ENCODE data around the gene DUS4L.
"Not testable (repeated sequence)": the region's sequence is repeated elsewhere in the genome, so short reads cannot be mapped to it uniquely, and the experiment has no call there.

The DUS4L gene, protein sequence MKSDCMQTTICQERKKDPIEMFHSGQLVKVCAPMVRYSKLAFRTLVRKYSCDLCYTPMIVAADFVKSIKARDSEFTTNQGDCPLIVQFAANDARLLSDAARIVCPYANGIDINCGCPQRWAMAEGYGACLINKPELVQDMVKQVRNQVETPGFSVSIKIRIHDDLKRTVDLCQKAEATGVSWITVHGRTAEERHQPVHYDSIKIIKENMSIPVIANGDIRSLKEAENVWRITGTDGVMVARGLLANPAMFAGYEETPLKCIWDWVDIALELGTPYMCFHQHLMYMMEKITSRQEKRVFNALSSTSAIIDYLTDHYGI

DNA sequence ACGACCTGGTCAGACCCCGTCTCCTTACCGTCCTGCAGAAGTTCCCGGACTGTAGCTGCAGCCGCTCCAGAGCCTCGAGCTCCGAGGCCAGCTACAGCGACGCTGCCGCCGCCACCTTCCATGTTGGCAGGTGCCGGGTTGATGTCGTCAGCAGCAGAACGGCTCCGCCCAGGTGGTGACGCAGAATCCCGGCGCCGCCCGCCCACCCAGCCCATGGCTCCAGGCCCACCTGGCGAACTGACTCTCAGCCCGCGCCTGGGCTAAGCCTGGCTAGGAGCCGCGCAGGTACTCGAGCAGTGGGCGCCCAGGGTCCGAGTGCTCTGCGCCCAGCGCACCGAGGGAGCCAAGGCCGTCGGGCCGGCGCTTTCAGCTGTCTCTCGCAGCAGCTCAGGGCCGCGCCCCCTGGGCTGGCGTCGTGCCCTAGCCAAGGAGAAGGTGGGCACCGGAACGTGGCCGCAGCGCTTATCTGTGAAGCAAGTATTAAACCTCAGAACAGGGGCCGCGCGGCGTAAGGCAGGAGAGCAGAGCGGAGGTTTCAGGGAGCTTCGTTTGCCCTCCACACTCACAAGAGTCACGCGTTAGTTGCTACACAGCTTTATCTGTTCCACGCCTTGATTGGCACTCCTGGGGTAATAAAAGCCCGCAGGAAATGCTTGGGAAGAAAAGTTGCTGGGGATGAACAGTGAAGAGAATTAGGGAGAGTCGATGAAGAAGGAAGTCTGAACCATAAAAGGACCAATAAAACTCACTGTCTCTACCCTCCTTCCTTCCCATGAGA lies at the start of gene DUS4L, which contains the start of gene COG5:
Gene DUS4L, plus strand, starts transcription at position 197 of the 778 bp plus-strand sequence. CDS start 3,100 bp downstream, outside the sequence.
Gene COG5, minus strand, starts transcription at position 146 of the 778 bp plus-strand sequence. Its CDS starts 24 bp downstream, at position 122.
- peak; percentile 17 for DNase-seq

DNA sequence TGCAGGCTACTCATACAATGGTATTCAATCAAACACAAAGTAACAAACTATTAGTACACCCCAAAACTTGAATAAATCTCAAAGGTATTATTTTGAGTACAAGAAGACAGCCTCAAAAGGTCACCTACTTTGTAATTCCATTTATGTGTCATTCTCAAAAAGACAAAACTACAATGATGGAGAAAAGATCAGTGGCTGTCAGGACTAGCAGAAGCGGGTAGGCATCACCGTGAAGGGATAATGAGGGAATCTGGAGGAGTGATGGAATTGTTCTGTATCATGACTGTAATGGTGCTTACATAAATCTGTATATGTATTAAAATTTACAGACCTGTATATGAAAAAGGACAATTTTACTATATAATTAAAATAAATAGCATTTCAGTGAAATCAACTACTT lies 37.1 kb upstream of the DUS4L start:
- no peak for DNase-seq

DNA sequence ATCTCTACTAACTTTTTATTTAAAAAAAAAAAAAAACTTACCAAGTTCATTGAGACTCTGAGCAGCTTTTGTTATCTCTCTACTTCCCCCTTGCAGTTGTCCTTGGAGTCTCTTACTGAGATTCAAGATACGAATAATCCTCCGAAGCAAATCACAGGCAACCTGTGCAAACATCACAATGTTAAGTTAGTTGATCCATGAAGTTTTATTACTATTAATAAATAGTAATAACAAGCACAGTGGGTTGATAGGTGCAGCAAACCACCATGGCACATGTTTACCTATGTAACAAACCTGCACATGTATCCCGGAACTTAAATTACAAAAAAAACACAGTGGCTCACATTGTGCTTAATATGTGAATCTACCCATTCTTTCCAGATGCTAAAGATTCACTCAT lies 36.6 kb upstream of the DUS4L start:
- no peak for DNase-seq

DNA sequence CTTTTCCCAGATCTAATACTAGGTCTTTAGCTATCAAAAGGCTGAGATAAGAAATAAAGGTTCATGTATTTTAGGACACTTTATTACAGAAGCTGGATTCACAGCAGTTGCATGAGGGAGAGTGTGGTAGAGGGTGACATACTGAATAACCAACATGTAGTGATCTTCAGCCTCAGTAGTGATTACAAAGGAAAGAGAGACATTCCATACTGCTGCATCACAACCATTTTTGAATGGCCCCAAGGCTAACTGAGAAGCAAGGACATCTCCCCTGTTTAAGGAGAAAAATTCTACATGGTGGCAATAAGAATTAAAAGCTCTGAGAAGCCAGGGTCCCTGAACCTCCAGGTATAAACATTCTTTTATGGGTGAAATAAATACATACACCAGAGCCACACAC lies 35.3 kb upstream of the DUS4L start:
- DNase-seq = no peak

DNA sequence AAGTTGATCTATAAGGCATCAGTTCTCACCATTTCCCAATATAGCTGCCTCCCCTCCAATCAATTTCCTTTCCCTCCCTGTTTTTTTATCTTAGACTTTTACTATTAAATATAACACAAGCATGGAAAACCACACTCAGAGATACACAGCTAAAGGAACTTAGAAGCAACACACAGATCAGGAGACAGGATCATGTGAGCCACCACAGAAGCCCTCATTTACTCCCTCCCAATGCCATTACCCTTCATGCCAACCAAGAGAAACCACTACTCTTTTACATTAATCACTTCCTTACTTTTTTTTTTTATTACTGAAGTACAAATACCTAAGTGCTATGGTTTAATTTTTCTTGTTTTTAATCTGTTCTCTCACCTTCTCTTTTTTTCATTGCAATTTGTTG lies 33.0 kb upstream of the DUS4L start:
- DNase-seq = no peak

DNA sequence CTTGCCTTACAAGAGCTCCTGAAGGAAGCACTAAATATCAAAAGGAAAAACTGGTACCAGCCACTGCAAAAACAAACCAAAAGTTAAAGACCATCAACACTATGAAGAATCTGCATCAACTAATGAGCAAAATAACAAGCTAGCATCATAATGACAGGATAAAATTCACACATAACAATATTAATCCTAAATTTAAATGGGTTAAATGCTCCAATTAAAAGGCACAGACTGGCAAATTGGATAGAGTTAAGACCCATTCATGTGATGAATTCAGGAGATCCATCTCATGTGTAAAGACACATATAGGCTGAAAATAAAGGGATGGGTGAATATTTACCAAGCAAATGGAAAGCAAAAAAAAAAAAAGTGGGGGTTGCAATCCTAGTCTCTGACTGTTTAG lies 29.6 kb upstream of the DUS4L start:
- DNase-seq = no peak

DNA sequence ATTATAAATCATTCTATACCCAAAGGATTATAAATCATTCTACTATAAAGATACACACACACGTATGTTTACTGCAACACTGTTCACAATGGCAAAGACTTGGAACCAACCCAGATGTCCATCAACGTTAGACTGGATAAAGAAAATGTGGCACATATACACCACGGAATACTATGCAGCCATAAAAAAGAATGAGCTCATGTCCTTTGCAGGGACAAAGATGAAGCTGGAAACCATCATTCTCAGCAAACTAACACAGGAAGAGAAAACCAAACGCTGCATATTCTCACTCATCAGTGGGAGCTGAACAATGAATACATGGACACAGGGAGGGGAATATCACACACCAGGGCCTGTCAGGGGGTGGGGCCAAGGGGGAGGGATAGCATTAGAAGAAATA lies 26.5 kb upstream of the DUS4L start:
- DNase-seq = not testable (repeated sequence)

DNA sequence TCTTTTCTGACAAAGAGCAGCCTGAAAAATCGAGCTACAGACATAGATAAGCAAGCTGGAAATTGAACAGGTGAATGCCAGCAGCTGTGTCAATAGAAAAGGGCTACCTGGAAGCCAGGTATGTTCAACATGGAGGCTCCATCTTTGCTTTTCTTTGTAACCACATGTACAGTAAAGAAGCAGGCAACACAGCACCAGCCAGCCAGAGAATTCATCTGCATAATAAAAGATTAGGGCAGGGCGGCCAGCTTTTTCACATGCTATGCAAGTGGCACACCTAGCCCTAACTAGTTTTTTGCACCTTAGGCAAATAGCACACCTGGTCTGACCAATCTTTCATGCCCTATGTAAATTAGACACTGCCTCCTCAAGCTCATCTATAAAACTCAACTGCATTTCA lies 25.8 kb upstream of the DUS4L start:
- no peak for DNase-seq

DNA sequence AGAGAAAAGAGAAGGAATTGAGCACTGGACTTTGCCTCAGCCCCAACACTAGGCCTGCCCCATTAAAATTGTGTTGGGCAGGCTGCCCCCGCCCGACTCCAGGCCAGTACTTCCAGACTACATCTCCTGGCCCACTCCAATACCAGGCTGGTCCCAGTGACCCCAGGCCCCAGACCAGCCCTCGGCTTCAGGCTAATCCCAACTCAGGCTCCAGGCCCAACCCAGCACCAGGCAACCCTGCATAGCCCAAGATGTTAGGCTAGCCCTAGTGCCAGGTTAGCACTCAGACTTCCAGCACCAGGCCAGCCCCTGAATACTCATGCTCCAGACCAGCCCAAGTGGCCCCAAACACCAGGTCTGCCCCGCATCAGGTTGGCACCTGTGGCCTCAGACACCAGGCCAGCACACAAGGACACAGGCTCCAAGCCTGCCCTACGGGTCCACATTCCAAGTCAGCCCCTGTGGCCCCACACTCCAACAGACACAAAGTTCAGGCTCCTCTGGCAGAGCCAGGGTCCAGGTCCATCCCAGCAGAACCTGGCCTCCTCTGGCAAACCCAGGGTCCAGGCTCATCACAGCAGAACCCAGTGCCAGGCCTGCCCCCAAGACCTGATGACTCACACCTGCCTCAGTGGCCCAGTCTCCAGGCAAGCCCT lies 20.3 kb upstream of the DUS4L start:
- no peak for DNase-seq

DNA sequence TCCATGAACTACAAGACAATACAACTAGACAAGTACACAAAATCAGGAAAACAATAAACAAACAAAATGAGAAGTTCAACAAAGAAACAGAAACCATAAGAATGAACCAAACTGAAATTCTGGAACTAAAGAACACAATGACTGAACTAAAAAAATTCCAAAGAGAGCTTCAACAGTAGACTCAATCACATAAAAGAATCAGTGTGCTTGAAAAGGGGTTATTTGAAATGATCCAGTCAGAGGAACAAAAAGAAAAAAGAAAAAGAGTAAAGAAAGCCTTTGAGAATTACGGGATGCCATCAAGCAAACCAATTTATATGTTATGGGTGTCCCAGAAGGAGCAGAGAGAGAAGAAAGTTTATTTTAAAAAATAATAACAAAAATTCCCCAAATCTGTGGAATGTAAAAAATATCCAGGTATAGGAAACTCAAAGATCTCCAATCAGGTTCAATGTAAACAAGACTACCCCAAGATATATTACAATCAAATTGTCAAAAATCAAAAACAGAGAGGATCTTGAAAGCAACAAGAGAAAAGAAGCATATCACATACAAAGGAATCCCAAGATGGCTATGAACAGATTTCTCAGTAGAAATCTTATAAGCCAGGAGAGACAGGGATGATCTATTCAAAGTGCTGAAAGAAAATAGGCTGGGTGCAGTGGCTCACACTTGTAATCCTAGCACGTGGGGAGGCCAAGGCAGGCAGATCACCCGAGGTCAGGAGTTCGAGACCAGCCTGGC lies 18.8 kb upstream of the DUS4L start:
- DNase-seq = no peak

DNA sequence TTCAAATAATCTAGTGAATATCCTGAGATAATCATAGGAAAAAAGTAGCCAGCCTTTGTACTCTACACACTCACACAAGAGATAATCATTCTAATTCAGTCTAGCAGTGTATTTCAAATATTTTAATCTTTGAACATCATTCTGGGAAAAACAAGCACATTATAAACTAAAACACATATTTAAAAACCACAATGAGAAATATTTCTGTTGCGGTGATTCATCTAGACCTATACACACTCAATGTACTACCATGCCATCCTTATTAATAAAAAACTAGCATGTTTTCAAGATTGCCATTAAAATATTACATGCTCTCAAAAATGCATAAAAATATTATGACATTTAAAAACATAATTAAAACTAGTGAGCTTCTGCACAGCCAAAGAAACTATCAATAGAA lies 11.8 kb upstream of the DUS4L start:
- no peak for DNase-seq

DNA sequence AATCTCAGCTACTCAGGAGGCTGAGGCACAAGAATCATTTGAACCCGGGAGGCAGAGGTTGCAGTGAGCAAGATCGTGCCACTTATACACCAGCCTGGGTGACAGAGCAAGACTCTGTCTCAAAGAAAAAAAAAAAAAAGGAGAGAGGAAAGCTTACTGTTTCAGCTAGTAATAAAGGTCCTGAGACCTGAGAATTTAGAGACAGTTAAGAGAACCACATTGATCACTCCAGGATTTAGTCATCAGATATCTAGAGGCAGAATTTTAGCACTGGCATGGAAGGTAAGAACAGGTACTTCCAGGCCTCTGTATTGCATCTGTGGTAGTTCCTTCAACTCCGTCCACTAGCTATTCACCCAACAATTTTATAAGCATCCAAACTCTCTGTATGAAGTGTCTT lies 7.9 kb upstream of the DUS4L start:
- DNase-seq = no peak

DNA sequence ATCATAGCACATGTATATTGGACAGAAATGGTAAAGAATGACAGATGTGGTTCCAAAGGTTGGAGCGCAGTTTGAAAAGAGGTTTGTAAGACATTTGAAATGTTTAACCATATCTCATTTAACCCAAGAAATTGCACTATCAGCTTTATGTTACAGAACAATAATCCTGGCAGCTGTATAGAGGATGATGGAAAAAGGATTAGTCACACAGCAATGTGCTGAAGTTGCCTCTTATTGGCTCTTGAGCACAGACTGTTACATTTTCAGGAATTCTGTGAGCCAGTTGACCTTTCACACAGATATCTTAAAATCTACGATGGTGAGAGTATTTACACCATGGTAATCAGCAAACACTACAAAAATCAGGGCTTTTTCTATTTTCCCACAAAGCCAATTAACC lies 3.9 kb upstream of the DUS4L start:
- no peak for DNase-seq

DNA sequence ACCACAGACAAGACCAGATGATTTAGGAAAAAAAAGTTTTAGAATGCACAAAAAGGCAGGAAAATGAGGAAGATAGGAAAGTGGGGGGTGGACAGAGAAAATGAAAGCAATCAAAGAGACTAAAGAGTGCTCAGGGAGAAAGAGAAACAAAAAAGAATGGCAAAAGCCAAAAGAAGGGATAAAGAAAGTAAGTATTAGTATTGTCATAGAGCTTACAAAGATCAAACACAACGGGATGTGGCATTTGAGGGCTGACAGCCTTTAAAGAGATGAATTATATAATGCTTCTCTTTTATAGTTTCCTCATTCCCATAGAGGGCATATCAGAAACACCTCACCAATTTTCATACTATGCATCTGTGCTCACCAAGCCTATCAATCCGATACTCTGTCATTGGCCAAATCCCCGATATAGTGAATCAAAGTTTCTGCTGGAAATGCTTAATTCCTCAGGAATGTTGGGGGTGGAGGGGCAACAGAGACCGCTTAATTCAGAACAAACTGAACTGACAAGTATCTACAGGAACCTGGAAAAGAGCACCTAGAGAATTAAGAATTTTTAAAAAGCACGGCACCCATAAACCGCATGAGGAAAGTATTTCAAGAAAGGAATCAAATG lies 2.8 kb upstream of the DUS4L start:
- DNase-seq = no peak

DNA sequence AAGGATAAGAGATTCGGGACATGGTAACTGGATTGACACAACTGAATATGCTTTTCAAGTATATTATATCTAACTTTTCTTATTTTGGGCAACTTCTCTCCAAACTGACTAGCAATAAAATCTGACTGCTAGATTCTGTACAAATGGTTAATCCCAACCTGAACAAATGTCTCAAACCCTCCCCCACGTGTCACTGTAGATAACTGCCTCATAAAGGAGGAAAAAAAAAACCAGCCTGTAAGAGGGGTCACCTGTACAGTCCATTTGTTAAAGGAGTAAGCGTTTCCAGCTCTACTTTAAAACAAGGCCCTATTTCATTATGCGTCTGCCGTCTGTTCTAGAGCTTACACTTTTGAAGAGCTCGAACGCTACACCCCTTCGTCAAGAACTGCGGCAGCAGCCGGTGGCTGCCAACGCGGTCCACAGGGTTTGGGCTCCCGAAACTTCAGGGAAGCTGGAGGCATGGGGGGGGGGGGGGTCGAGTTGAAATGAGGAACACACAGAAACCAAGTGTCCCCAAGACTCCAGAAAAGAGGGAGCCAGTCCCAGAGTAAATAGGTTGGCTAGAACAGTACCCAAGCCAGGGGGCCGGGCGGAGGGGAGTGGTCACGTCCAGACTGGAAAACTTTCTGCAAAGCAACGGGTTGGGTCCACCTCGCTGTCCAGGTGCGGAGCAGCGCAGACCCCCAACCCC lies 543 bp upstream of the DUS4L start:
- no peak for DNase-seq

DNA sequence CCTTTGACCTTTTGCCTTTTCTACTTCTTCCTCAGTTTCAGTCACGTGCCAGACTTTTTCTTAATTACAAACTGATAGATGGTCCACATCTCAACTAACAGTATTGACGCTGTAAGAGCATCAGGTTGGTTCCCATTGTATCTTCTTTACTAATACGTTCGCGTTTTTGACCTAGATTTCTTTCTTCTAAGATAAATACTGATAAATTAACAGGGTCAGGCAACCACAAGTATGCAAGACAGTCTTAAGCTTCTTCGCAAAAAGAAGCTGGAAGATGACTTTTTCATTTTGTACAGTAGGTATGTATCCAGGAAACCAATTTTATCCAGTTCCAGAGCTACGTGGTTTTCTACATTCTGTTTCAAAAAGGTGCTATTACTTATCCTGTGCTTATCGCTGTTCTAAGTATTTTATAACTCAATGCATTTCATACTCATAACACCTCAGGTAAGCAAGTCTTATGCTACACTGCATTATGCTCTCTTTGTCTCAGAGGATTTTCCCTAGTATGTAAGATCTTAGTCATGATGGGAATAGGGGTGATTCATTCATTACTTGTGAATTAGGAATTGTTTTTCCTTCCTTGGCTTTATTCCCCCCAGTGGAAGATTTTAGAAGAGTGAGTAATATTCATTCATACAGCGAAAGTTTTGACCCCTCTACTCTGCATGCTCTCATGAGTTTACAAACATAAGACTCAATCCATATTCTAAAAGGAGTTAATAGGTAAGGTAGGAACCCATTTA lies 955 bp downstream of the DUS4L start:
- DNase-seq = no peak

DNA sequence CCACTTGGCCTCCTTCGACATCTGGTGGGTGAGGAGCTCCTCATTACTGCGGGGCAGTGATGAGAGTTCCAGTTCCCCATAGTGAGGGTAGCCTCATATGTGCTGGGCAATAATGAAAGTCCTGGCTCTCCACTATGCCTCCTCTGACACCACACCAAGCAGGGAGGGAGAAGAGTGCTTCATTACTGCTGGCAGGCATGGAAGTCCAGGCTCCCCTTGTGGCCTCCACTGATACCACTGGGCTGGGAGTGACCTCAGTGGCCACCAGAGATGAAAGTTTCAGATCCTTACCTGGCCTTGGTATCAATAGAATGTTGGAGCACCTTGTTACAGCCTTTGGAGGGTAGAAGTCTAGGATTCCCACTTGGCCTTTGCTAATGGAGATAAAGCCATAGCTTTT lies 6.5 kb downstream of the DUS4L start:
- no peak for DNase-seq

DNA sequence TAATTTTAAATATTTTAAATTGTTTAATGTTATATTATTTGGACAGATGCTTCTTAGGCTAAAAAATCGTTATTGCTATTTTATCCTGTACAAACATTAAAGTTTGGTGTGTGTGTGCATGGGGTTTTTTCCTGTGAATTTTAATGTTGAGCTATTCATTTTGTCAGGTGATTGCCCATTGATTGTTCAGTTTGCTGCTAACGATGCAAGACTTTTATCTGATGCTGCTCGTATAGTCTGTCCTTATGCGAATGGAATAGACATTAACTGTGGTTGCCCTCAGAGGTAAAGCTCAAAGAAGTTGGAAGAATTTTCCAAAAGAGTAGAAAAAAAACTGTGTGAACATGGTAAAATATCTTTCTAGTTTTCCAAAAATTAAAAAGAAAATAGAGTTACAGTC lies 9.8 kb downstream of the DUS4L start:
- DNase-seq = no peak

DNA sequence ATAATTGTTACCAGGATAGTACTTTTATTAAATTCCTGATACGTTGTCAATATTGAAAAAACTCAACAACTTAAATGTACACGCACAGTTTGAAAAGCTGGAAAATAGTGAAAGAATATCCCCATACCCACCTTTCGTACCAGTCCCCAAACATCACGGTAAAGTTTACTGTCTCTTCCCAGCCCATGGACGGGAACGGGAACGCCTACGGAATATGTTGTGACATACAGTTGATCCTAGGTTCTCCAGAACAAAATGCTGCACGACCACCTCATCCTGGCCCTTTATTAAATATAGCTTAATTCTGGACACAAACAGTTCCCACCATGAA lies 15.7 kb downstream of the DUS4L start:
- no peak for DNase-seq

DNA sequence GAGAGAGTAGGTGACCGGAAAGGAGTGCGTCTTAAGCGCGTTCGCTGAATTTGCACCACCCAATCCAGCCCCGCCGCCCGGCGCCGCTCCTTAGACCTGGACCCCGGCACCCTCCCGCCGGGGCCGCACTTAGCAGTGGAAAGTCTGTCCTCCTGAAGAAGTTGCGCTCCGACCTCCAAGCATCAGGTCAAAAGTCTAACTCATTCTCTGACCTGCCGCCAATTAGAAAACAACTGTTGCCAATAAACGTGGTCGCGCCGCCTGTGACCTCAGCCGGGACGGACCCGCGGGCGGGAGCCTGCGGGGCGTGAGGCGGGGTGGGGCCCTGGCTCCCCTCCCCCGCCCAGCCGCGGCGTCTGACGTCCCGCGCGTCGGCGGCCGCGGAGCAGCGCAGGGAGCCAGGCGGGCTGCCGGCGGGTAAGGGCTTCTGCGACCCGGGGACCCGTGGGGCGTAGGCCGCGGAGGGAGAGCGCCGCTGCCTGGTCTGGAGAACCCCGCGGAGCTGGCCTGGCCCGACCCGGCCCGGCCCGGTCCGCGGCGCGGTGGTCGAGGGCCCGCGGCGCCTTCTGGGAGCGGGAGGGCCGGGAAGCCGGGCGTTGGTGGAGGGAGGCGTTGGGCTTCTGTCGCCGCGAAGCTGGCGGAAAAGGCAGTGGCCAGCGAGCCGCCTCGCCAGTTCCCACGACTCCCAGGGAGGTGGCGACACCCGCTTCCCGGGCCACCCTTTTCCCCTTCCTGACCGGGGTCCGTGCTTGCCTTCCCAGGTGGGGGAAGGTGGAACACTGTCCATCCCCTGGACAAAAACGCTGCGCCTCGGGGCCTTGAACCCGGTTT lies 16.3 kb downstream of the DUS4L start, which contains the start of gene BCAP29:
Gene BCAP29, plus strand, starts transcription at position 362 of the 831 bp plus-strand sequence. CDS start 527 bp downstream, outside the sequence.
- peak; percentile 9 for DNase-seq
